NCI-H460 (cell line): ENCODE measurements around the gene SVEP1. TPM values are rescaled to one million over a fixed set of nuclear protein-coding genes. Genes with fewer than 3 reads are reported as not detected.
"Not testable (repeated sequence)": the region's sequence is repeated elsewhere in the genome, so short reads cannot be mapped to it uniquely, and the experiment has no call there.

Source experiments
- DNase-seq: peaks from one replicate; pipeline ENCODE4 v3.0.0-alpha.2; 2016; ENCODE audit warnings: low read depth; ENCODE audit errors: extremely low read depth
- total RNA-seq: library from RNA; depleted of rRNA; stranded (reverse); fragments of >200 nt; shearing (Covaris generic); gene quantifications from 2 replicates; pipeline ENCODE4 v1.2.3, GENCODE V29; 2014

The SVEP1 gene
- total RNA-seq, 1 experiment from 2014 or later = 0.97 TPM

DNA sequence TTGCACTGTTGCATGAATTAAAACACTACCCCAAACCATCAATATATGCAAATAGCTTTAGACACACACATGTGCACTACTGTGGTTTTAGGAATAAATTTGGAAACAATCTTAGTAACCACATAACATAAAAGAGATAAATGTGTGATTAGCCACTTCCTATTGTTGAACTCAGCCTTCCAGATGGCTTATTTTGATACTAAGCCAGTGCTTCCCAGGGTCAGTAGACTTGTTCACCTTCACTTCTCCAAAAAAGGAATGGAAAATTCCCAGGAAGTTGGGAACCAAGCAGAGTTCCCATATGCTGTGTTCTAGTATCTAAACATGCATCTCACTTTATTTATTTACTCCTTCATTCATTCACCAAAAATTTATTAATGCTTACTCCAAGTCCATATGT, 47.8 kb downstream of the SVEP1 start:
- no peak for DNase-seq

DNA sequence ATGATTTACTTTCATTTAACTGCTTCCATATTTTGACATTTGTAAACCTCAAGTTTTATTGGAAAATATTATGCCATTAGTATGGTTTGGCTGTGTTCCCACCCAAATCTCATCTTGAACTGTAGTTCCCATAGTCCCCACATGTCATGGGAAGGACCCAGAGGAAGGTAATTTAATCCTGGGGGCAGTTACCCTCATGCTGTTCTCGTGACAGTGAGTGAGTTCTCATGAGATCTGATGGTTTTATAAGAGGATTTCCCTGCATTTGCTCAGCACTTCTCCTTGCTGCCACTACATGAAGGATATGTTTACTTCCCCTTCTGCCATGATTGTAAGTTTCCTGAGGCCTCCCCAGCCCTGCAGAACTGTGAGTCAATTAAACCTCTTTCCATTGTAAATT, 48.3 kb downstream of the SVEP1 start:
- not testable (repeated sequence) for DNase-seq

DNA sequence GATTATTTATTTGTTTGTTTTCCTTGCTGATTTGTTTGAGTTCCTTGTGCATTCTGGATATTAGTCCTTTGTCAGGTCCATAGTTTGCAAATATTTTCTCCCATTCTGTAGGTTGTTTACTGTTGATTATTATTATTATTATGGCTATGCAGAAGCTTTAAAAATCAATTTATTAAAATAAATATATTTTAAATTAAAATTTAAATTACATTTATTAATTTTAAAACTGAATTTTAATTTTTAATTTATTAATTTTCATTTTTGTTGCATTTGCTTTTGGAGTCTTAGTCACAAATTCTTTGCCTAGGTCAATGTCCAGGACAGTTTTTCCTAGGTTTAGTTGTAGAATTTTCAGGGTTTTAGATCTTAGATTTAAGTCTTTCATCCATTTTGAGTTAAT, 50.9 kb downstream of the SVEP1 start:
- no peak for DNase-seq

DNA sequence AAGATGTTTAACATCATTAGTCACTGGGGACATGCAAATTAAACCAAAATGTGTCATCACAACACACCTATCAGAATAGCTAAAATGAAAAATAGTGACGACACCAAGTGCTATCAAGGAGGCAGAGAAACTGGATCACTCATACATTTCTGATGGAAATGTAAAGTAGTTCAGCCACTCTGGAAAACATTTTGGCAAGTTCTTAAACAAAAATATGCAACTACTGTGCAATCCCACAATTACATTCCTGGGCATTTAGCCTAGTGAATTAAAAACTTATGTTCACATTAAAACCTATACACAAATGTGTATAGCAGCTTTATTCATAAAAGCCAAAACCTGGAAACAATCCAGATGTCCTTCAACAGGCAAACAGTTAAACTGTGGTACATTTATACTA, 53.1 kb downstream of the SVEP1 start:
- DNase-seq = no peak

DNA sequence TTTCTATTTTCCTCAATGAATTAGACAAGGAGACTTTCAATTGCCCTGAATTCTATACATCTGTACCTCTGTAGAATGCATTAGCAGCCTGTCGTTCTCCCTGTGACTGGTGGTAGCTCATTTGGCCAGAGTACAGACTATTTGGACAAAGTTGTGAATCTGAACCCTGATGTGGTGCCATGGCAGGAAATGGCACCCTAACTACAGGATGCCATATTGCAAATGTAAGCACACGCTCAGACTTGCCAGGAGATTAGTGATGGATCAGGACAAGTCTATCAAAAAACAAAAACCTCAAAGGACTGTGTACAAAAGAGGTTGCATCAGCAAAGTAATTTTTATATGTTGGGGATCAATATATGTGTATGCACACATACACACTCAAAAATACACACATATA, 58.3 kb downstream of the SVEP1 start:
- no peak for DNase-seq

DNA sequence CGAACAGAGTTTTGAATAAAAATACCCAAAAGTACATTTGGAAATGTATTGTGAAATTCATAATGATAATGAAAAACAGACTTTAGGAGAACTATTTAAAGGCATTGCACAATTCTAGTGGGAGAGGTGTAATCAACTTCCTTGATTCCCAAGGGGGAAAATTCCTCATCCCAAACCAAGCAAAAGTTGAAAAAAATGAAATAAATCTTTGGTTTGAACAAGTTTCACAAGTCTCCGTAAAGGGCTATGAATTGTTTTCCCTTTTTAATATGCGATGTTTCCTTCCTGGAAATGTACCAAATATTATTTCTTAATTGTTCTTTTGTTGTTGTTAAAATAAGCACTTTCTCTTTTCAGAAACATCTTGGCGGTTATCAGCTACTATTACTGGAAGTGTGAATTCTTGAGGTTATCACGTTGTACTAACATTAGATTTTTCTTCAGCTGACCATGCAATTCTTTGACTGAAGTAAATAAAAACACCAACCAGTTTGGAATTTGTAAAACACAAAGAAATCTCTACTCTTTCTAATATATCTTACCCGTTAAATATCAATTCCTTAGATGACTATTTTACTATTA, 59.3 kb downstream of the SVEP1 start:
- no peak for DNase-seq

DNA sequence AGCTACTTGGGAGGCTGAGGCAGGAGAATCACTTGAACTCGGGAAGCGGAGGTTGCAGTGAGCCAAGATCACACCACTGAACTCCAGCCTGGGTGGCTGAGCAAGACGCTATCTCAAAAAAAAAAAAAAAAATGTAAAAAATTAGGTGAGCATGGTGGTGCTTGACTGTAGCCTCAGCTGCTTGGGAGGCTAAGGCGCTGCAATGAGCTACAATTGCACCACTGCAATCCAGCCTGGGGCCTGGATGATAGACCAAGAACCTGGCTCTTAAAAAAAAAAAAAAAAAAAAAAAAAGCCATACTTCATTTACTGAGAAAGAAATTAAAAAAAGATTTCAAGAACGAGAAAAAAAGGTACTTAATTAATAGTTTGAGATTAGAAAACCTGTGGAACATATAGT, 62.1 kb downstream of the SVEP1 start:
- no peak for DNase-seq

DNA sequence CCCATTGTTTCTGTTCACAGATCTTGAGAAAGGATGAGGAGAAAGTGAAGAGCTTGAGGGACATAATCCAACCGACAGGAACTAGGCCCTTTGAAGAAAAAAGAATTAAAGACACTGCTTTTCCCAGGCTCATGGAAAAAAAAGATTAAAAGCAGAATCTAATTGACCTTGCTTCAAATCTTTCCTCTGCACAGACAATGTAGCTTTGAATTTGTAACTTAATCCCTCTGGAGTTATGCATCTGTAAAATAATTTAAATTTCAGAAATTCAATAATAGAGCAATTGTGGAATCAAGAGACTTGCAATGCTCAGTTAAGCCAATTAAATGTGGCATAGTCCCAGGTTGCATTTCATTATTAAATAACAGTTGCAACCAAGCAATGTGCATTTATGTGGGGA, 64.6 kb downstream of the SVEP1 start:
- DNase-seq = no peak

DNA sequence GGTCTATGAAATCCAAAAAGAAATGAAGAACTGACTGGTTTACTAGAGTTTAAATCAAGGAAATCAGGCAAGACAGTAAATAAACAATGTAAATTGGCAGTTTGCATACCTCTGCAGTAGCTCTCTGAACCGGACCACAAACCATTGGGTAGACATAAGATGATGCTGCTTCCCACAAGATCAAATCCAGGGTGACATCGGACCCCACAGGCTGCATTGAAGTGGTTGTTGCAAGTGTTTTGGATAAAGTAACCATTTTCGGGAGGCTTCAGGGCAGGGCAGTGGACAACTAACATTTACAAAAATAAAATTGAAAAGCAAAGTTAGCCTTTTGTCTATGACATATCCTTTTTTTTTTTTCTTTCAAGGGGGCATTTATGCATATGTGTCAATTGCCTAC, 66.7 kb downstream of the SVEP1 start:
- no peak for DNase-seq

DNA sequence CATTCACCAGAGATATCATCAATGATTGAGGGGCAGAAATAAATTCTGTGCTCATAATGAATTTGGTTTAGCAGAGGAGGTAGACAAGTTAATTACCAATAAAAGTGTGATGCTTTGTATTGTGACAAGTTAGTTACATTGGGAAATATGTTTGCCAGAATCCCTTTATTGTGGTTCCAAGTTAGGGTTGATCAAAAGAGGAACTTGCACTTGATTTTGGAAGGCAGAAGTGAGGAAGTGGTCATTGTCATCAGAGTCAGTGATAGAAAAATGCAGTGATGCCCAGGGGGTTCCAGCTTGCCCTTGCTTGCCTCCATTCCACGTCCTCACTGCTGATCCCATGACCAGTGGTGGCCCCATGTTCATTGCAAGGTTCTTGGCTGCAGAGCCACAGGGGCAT, 69.7 kb downstream of the SVEP1 start:
- DNase-seq = no peak

DNA sequence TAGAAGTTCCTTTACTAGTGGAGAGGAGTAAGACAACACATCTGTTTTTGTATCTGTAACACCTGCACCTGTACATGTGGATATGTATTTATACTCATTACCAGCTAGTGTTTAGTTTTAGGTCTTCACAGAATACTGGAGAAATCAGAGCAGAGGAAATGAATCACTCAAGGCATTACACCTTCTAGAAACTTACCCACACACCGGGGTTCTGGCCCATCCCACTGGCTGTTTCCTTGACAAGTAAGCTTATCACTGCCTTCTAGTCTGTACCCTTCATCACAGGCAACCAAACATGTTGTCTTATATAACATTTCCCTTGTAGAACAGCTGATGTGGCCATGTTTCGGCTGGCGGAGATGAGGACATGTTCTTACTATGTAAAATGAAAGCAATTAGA, 76.7 kb downstream of the SVEP1 start:
- no peak for DNase-seq

DNA sequence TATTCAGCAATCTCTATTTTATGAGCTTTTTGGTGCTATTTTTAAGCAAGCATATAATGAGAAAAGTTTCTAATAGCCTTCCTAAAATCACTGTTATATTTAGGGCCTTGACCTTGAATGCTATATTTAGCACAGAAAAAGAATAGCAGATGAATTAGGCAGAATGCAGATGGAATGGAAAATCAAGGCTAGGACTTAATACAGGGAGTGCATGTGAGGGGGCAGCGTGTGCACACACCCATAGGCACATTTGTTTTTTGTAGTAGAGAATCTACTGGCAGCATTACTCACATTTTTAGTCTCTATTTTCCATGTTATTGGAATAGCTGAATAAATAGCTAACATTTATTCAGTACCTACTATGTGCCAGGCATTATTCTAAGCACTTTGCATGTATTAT, 79.9 kb downstream of the SVEP1 start:
- DNase-seq = no peak

DNA sequence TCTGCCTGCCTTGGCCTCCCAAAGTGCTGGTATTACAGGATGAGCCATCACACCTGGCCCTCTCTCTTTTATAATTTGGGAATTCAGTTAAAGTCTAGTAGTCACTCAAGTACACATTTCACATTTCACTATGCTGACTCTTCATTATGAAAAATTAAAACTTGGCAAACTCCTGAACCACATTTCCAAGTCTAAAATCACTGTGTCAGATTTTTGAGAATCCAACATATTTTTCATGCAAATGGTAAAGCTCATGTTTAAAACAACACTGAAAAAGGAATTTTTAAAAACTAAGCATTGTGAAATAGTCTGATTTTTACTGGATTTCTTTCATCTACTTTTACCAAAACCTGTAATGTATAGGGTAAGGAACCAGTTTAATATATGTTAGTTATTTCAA, 92.3 kb downstream of the SVEP1 start:
- DNase-seq = no peak

DNA sequence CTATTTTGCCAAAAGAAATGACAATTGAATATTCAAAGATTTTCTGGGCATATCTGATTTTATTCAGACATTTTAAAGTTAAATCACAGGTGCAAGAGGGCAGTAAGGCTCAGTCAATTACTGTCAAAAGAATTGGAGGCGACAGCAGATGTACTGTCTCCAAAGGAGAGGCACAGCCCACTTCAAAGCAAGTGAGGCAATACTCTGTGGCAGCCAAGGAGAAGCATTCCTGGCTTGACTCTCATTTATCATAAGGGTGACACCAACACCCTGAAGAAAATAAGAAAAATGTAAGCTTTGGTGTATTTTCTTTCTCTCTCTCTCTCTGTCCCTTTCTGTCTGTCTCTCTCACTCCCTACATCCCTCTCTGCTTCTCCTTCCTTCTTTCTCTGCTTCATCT, 93.3 kb downstream of the SVEP1 start:
- no peak for DNase-seq

DNA sequence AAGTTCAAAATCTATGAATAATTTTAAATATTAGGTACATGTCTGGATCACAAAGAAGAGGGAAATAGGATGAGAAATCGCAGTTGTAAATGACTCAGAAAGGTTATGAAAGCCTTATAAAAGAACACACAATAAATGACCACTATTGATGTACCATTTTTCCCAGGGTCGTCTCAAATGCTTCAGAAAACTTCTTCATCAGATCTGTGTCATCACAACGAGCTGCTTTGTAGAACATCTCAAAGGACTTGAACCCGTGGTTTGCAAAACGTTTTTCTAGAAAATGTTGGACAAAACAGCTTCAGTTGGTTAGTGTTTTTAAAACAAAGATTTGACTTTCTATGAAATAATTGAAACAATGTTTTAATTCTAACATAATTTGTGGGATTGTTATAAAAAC, 100.1 kb downstream of the SVEP1 start:
- no peak for DNase-seq

DNA sequence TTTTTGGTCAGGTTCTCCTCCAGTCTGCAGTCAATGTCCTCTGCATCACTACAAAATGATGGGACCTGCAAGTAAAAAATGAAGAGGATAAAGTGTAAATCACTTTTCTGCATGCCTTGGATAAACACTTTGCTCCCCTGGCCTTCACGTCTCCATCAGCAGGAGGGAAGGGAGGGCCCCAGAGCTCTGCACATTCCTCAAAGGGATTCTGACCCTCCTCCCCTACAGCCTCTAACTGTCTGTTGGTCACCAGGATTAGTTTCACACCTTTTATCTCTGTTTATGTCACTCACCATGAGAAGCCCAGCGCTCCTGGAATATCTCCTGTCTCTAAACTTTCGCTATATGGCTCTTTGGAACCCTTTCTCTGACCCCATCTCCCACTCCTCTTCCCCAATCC, 103.3 kb downstream of the SVEP1 start:
- no peak for DNase-seq

DNA sequence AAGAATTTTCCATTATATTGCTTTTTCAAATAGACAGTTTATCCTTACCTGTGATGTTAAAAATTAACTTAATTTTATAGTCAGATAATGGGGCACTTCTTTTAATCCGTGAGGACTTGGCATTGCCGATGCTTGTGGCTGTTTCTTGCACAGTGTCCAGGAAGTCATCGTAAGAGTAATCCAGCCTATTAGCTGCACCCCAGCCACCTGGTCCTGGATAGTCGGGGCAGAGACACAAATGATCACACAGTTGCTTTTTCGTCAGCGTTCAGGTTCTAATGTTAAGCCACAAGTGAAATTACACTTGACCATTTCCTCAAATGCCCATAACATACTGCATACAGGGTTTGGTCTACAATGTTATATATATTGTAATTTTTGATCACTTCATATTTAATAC, 107.4 kb downstream of the SVEP1 start:
- no peak for DNase-seq

DNA sequence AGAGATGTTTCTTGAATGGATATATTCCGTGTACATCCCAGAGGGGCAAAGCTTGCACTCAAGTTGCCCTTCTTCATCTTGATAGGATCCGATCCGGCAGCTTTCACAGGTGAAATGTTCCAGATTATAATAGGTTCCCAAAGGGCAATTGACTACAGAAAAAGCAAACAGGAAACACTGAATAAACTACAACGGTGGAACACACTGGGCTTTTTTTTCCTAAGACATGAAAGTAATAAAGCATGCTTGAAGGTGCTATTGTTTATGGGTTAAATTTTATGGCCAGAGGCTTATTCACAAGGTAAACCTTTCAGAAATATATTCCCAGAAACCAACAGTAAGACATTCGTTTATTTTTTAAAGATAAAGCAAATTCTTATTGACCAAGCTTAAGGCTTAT, 110.6 kb downstream of the SVEP1 start:
- DNase-seq = no peak

DNA sequence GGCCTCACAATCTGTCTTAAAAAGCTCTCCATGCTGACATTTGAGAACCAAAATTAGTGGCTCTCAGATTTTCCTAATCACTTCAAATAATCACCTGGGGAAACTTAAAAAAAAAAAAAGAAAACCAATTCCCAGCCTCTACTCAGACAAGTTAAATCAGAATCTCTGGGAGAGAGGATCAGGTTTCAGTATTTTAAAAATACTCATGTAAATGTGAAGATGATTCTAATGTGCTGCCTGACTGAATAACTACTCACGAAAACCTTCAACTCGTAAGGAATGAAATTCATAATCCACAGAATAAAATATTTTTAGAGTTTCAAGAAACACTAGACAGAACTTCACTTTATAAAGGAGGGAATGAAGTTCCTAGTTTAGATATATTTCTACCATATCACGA, 114.4 kb downstream of the SVEP1 start:
- no peak for DNase-seq

DNA sequence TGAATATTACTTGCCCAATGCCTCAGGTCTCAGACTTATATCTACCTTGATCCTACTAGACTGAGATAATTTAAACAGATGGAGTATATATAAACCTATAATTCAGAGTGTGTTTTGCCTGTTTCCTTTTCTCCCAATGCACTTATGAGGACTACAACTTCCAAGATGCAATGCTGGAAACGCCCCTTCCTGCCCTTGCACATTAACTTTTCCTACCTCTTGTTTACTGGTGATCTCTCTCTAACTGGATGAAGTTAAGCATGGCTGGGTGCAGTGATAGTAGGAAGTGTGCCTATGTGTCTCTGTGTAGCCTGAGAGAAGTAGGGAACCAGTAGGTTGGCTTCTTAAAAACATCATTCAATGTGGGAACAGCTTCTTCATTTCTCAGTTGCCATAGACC, 115.2 kb downstream of the SVEP1 start:
- DNase-seq = no peak

DNA sequence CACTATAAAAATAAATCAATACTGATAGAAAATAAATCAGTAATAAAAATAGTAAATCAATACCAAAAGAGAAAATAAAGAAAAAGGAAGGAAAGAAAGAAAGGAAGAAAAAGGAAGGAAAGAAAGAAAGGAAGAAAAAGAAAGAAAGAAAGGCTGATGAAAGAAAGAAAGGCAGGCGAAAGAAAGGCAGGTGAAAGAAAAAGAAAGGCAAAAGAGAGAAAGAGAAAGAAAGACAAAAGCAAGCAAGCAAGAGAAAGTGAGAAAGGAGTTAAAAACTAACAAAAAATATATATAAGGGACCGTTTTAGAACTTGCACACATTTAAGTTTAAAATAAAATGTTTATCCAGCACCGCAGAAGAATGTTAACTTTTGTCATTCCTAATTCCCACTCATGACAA, 116.0 kb downstream of the SVEP1 start:
- no peak for DNase-seq

DNA sequence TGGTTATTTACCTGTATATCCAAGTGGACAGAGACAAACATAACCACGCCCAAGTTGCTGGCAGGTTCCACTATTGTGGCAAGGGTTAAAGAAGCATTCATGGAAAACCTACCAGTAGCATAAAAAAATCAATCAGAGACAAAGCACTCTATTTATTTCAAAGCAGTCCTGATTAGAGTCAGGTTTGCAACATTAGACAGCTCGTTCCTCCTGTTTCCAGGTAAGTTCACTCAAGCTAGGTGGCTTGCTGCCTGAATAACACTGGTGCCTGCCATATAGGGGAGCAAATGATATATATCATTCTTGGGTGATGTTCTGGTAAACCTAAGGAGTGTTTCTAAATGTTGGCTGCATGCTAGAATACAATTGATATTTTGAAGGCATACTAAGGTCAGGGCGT, 122.3 kb downstream of the SVEP1 start:
- no peak for DNase-seq

DNA sequence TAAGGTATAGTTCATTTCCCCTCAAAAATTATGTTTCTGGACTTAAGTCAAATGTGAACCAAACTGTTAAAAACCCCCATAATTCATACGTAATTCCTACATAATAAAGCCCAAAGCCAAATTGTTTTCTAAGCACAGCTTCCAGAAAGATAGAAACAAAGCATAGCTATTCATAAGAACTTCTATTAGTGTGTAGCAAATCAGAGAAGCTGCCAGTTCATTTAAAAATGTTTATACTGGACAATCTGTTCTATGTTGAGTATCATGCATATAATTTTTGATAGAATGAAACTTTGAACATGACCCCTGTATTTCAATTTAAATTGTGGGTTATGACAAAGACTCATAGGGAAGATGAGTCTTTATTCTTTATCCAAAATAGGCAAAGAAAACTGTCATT, 122.9 kb downstream of the SVEP1 start:
- no peak for DNase-seq

DNA sequence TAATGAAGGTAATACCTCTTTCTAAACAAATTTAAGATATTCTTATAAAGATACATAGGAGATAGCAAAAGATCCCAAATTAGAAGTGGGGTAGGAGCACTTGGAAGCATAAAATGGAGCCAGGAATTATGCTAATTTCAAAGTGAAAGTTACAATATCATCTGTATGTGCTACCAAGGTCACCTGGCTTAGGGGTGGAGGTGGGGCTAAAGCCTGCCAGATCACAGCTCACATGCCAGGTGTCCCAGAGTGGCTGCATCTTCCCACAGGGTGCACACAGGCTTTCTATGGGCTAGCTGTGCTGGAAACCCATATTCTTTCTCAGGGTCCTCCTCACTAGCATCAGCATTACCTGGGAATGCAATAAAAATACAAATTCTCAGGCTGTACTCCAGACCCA, 123.7 kb downstream of the SVEP1 start:
- DNase-seq = no peak
